ENCODE results near the gene BPTF. TPM values are rescaled to one million over a fixed set of nuclear protein-coding genes. Genes with fewer than 3 reads are reported as not detected.
"Not testable (repeated sequence)": the region's sequence is repeated elsewhere in the genome, so short reads cannot be mapped to it uniquely, and the experiment has no call there.

Gene BPTF
- total and polyA plus RNA-seq, 8 donors = 75.4 to 137 (median 126) TPM

DNA sequence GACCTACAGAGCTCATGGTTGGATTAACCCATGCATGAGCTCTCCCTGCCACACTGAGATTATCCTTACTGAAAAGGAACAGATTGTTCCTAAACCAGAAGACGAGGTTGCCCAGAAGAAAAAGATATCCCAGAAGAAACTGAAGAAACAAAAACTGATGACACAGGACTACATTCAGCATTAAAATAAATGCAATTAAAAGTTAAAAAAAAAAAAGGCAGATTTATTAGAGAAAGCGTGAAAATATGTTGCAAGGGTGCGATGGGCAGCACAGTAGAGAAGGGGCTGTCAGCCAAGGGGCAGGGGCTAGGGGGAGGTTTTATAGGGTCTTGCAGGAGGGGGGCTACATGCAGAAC, 40.2 kb upstream of the BPTF start:
- Histone ChIP-seq H3K4me1 (no peaks in the 10 kb centered on the region), H3K4me3 (no peak overlapping the region), H3K27me3 (no peaks in the 10 kb centered on the region), H3K27ac (no peak overlapping the region), H3K9me3 (no peaks in the 10 kb centered on the region), H3K36me3 (no peaks in the 10 kb centered on the region)
- intact Hi-C loops (cut with DNase I) = no loop called here
- no peak for DNase-seq
- no peak for ATAC-seq
- TF ChIP-seq CTCF (IDR thresholded peaks at IDR 0.05) = no peak

DNA sequence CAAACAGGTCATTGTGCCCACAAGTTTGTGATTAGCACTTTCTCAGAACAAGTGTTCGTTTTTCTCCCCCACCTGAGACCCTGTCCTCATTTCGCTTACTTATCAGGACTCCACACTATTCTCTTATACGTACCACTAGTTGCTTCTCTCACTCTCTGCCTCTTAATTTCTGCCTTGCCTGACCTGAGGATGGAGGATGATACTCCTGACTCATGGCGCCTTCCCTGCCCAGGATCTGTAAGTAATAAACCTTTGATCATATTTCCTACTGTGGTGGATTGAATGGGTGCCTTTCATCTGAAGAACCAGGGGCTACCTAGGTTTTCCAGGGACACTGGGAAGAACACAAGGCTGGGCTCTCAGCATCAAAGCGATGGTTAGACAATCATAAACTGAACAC, 39.8 kb upstream of the BPTF start:
- DNase-seq (no peak), ATAC-seq (no peak)
- H3K9me3 ChIP-seq = no peaks in the 10 kb centered on the region
- H3K27me3 ChIP-seq = no peaks in the 10 kb centered on the region
- TF ChIP-seq CTCF (IDR thresholded peaks at IDR 0.05) = no peak
- no peaks in the 10 kb centered on the region for H3K36me3 ChIP-seq
- H3K4me1 ChIP-seq = no peaks in the 10 kb centered on the region
- intact Hi-C loops (cut with DNase I) = no loop called here
- H3K4me3 ChIP-seq = no peak overlapping the region
- H3K27ac ChIP-seq = no peak overlapping the region

- no peak overlapping the region for H3K4me3 ChIP-seq
- DNase-seq (peak; percentile 40 to 82 (median 70)), ATAC-seq (peak; percentile 98)
- no peaks in the 10 kb centered on the region for H3K9me3 ChIP-seq
- no peaks in the 10 kb centered on the region for H3K27me3 ChIP-seq
- H3K27ac ChIP-seq = no peak overlapping the region
- no peaks in the 10 kb centered on the region for H3K36me3 ChIP-seq
- intact Hi-C loops (cut with DNase I) = no loop called here
- no peaks in the 10 kb centered on the region for H3K4me1 ChIP-seq
- TF ChIP-seq CTCF (IDR thresholded peaks at IDR 0.05) = peak; percentile 47 to 49
These were observed 24.8 kb upstream of the BPTF start for GRCh38 chr17:67800495-67800928.

DNA sequence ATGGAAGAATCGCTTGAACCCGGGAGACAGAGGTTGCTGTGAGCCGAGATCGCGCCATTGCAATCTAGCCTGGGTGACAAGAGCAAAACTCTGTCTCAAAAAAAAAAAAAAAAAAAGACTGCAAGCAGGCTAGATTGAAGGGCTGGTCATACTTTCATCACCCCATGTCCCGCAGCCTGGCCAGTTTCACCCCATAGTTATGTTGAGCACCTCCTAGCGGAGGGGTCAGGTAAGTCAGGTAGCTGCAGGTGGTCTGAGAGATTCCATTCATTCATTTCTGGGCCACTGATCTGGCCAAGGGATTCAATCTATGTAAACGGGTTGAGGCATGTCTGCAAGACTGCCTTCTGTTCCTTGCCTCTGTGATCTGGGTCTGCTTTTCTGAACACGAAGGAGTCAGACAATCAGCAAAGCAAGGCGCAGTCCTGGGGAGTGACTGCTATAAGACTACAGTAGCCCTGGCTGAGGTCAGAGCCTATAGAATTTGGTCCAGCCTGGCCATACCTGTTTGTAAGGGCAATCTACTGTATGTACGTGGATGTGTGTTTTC, 23.6 kb upstream of the BPTF start:
- no peak overlapping the region for H3K4me3 ChIP-seq
- no peaks in the 10 kb centered on the region for H3K27me3 ChIP-seq
- ATAC-seq = no peak
- intact Hi-C loops (cut with DNase I) = no loop called here
- no peak for TF ChIP-seq CTCF (IDR thresholded peaks at IDR 0.05)
- H3K4me1 ChIP-seq = no peaks in the 10 kb centered on the region
- H3K27ac ChIP-seq = no peak overlapping the region
- H3K36me3 ChIP-seq = no peaks in the 10 kb centered on the region
- no peaks in the 10 kb centered on the region for H3K9me3 ChIP-seq
- DNase-seq = no peak

DNA sequence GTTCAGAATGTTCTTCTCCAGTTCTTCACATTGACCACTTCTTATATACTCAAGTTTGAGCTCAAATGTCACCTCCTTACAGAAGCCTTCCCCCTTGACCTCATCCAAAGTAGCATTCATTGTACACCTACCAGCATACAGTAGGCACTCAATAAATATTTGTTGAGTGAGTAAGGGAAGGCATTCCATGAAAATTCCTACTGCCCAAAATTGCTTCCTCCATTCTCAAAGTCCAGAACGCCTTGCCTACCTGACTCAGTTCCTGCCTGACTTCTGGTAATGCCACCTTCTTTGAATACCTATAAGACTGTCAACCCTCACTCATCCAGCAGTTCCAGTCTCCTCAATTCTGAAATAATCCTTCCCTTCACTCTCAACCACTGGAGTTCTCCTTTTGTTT, 14.8 kb upstream of the BPTF start:
- H3K36me3 ChIP-seq = no peaks in the 10 kb centered on the region
- H3K4me1 ChIP-seq = no peaks in the 10 kb centered on the region
- H3K27ac ChIP-seq = no peak overlapping the region
- H3K4me3 ChIP-seq = no peak overlapping the region
- no peak for TF ChIP-seq CTCF (IDR thresholded peaks at IDR 0.05)
- no peaks in the 10 kb centered on the region for H3K9me3 ChIP-seq
- intact Hi-C loops (cut with DNase I) = no loop called here
- DNase-seq (no peak), ATAC-seq (no peak)
- H3K27me3 ChIP-seq = no peaks in the 10 kb centered on the region

- H3K4me3 ChIP-seq; ATAC-seq; intact Hi-C loops (cut with DNase I); H3K27ac ChIP-seq; H3K36me3 ChIP-seq; H3K4me1 ChIP-seq; H3K27me3 ChIP-seq; DNase-seq; H3K9me3 ChIP-seq: not testable (repeated sequence)
These were observed 12.9 kb upstream of the BPTF start for GRCh38 chr17:67812380-67812779.

Data from left lung (tissue), 10 donors.